Measurements from ENCODE around the gene CALHM3.

The CALHM3 gene

DNA sequence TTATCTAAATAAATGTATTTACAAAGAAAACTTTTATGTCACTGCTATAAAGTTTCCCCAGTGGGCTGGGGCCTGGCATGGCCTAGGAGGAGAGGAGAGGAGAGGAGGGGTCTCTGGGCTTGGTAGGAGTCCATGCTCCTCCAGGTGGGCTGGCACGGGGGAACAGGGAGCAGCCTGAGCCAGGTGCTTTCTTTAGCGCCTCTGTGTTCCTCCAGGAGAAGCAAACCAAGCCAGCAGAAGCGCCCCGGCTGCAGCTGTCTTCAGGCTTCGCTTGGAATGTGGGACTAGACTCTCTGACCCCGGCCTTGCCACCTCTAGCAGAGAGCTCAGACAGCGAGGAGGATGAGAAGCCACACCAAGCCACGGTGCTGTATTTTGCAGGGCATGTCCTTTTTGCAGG, 37.4 kb downstream of the CALHM3 start:
- Histone ChIP-seq H2BK5ac (ENCODE audit: low read depth, low read length, poor library complexity, severe bottlenecking) (no peak overlapping the region), H3K4me2 (ENCODE audit: low read length, poor library complexity, severe bottlenecking) (no peak overlapping the region), H3K27me3 (ENCODE audit: control insufficient read depth in 1 of 2, insufficient read depth in 1 of 2, low read length in 2 of 2) (no peaks in the 10 kb centered on the region), H3K4me1 (ENCODE audit: control insufficient read depth, insufficient read depth, low read depth, low read length) (peaks cover 9% of the 10 kb centered on the region), H3K27ac (ENCODE audit: low read length, poor library complexity, severe bottlenecking) (peak overlapping the region; percentile 23), H3K4me3 (ENCODE audit: insufficient read depth in 1 of 2, low read depth in 1 of 2, low read length in 2 of 2) (no peak overlapping the region), H2BK12ac (ENCODE audit: low read length in 2 of 2) (peak overlapping the region in 1 of 2 experiments; percentile 76), H3K14ac (ENCODE audit: low read length in 2 of 2) (no peak overlapping the region), H4K91ac (ENCODE audit: low read length) (no peak overlapping the region), H3K18ac (ENCODE audit: low read depth in 1 of 2, low read length in 2 of 2) (peak overlapping the region in 1 of 2 experiments; percentile 18), H2AFZ (ENCODE audit: low read depth, low read length) (no peak overlapping the region), H3K23ac (ENCODE audit: low read length in 2 of 2) (no peak overlapping the region), H4K8ac (ENCODE audit: low read length) (no peak overlapping the region), H3K4ac (ENCODE audit: low read depth in 1 of 2, low read length in 2 of 2) (no peak overlapping the region), H3K36me3 (ENCODE audit: control insufficient read depth in 1 of 2, insufficient read depth in 2 of 2, low read depth in 1 of 2, low read length in 2 of 2) (peaks cover 81 to 85% of the 10 kb centered on the region in 2 experiments), H3K79me1 (replicated peaks; ENCODE audit: low read length, poor library complexity, severe bottlenecking) (peaks cover 1% of the 10 kb centered on the region), H2AK5ac (ENCODE audit: low read length, severe bottlenecking) (no peak overlapping the region), H3K9ac (ENCODE audit: low read length) (peak overlapping the region; percentile 65), H2BK15ac (ENCODE audit: low read depth, poor library complexity, severe bottlenecking) (no peak overlapping the region), H2BK120ac (ENCODE audit: low read depth, low read length) (no peak overlapping the region), H3K9me3 (ENCODE audit: control insufficient read depth, low read length) (no peaks in the 10 kb centered on the region)
- 98% methylated on average over 8 of the region's 8 CpGs for WGBS
- no peak for DNase-seq

DNA sequence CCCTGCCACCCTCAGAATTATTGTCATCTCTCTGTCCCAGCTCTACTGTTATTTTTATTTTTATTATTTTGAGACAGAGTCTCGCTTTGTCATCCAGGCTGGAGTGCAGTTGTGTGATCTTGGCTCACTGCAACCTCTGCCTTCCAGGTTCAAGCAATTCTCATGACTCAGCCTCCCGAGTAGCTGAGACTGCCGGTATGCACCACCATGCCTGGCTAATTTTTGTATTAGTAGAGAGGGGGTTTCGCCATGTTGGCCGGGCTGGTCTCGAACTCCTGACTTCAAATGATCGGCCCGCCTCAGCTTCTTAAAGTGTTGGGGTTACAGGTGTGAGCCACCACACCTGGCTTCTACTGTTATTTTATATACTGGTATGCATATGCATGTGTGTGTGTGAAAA, 37.8 kb downstream of the CALHM3 start:
- no peak overlapping the region for H2BK12ac ChIP-seq (ENCODE audit: low read length in 2 of 2)
- no peak overlapping the region for H3K4ac ChIP-seq (ENCODE audit: low read depth in 1 of 2, low read length in 2 of 2)
- no peak overlapping the region for H3K23ac ChIP-seq (ENCODE audit: low read length in 2 of 2)
- H2AK5ac ChIP-seq (ENCODE audit: low read length, severe bottlenecking): no peak overlapping the region
- peak; percentile 13 for DNase-seq
- peaks cover 82 to 84% of the 10 kb centered on the region in 2 experiments for H3K36me3 ChIP-seq (ENCODE audit: control insufficient read depth in 1 of 2, insufficient read depth in 2 of 2, low read depth in 1 of 2, low read length in 2 of 2)
- no peak overlapping the region for H3K27ac ChIP-seq (ENCODE audit: low read length, poor library complexity, severe bottlenecking)
- H2BK5ac ChIP-seq (ENCODE audit: low read depth, low read length, poor library complexity, severe bottlenecking): no peak overlapping the region
- no peak overlapping the region for H4K8ac ChIP-seq (ENCODE audit: low read length)
- H3K4me3 ChIP-seq (ENCODE audit: insufficient read depth in 1 of 2, low read depth in 1 of 2, low read length in 2 of 2): no peak overlapping the region
- no peak overlapping the region for H3K14ac ChIP-seq (ENCODE audit: low read length in 2 of 2)
- H3K4me2 ChIP-seq (ENCODE audit: low read length, poor library complexity, severe bottlenecking): no peak overlapping the region
- H3K9ac ChIP-seq (ENCODE audit: low read length): peak overlapping the region; percentile 65
- peaks cover 1% of the 10 kb centered on the region for H3K79me1 ChIP-seq (replicated peaks; ENCODE audit: low read length, poor library complexity, severe bottlenecking)
- no peaks in the 10 kb centered on the region for H3K9me3 ChIP-seq (ENCODE audit: control insufficient read depth, low read length)
- H2BK15ac ChIP-seq (ENCODE audit: low read depth, poor library complexity, severe bottlenecking): no peak overlapping the region
- H3K4me1 ChIP-seq (ENCODE audit: control insufficient read depth, insufficient read depth, low read depth, low read length): peaks cover 9% of the 10 kb centered on the region
- no peaks in the 10 kb centered on the region for H3K27me3 ChIP-seq (ENCODE audit: control insufficient read depth in 1 of 2, insufficient read depth in 1 of 2, low read length in 2 of 2)
- H4K91ac ChIP-seq (ENCODE audit: low read length): no peak overlapping the region
- no peak overlapping the region for H2BK120ac ChIP-seq (ENCODE audit: low read depth, low read length)
- 95% methylated on average over 7 of the region's 8 CpGs for WGBS
- H3K18ac ChIP-seq (ENCODE audit: low read depth in 1 of 2, low read length in 2 of 2): no peak overlapping the region
- H2AFZ ChIP-seq (ENCODE audit: low read depth, low read length): no peak overlapping the region

DNA sequence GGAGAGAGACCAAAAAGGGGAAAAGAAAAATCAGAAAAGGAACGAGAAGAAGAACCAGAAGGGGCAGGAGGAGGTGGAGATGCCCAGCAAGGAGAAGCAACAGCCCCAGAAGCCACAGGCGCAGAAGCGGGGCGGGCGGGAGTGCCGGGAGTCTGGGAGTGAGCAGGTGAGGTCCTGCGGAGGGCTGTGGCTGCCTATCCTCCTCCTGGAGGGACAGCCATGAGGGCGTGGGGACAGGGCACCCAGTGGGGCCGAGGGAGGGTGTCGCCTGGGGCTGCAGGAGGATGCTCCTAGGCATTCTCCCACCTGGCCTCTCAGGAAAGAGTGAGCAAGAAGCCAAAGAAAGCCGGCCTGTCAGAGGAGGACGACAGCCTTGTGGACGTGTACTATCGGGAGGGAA, 38.6 kb downstream of the CALHM3 start:
- no peak overlapping the region for H2BK12ac ChIP-seq (ENCODE audit: low read length in 2 of 2)
- H2AK5ac ChIP-seq (ENCODE audit: low read length, severe bottlenecking): no peak overlapping the region
- H3K9ac ChIP-seq (ENCODE audit: low read length): peak overlapping the region; percentile 30
- H3K27ac ChIP-seq (ENCODE audit: low read length, poor library complexity, severe bottlenecking): no peak overlapping the region
- no peak overlapping the region for H3K23ac ChIP-seq (ENCODE audit: low read length in 2 of 2)
- no peak overlapping the region for H3K4me3 ChIP-seq (ENCODE audit: insufficient read depth in 1 of 2, low read depth in 1 of 2, low read length in 2 of 2)
- no peak overlapping the region for H2BK15ac ChIP-seq (ENCODE audit: low read depth, poor library complexity, severe bottlenecking)
- 98% methylated on average over 14 of the region's 14 CpGs for WGBS
- no peak overlapping the region for H3K4ac ChIP-seq (ENCODE audit: low read depth in 1 of 2, low read length in 2 of 2)
- no peak overlapping the region for H3K4me2 ChIP-seq (ENCODE audit: low read length, poor library complexity, severe bottlenecking)
- H3K18ac ChIP-seq (ENCODE audit: low read depth in 1 of 2, low read length in 2 of 2): no peak overlapping the region
- H3K36me3 ChIP-seq (ENCODE audit: control insufficient read depth in 1 of 2, insufficient read depth in 2 of 2, low read depth in 1 of 2, low read length in 2 of 2): peaks cover 82 to 83% of the 10 kb centered on the region in 2 experiments
- H4K91ac ChIP-seq (ENCODE audit: low read length): no peak overlapping the region
- no peaks in the 10 kb centered on the region for H3K79me1 ChIP-seq (replicated peaks; ENCODE audit: low read length, poor library complexity, severe bottlenecking)
- H2AFZ ChIP-seq (ENCODE audit: low read depth, low read length): no peak overlapping the region
- H3K9me3 ChIP-seq (ENCODE audit: control insufficient read depth, low read length): no peaks in the 10 kb centered on the region
- no peak overlapping the region for H2BK120ac ChIP-seq (ENCODE audit: low read depth, low read length)
- H3K27me3 ChIP-seq (ENCODE audit: control insufficient read depth in 1 of 2, insufficient read depth in 1 of 2, low read length in 2 of 2): no peaks in the 10 kb centered on the region
- H4K8ac ChIP-seq (ENCODE audit: low read length): no peak overlapping the region
- peaks cover 9% of the 10 kb centered on the region for H3K4me1 ChIP-seq (ENCODE audit: control insufficient read depth, insufficient read depth, low read depth, low read length)
- H3K14ac ChIP-seq (ENCODE audit: low read length in 2 of 2): no peak overlapping the region
- no peak for DNase-seq
- no peak overlapping the region for H2BK5ac ChIP-seq (ENCODE audit: low read depth, low read length, poor library complexity, severe bottlenecking)

DNA sequence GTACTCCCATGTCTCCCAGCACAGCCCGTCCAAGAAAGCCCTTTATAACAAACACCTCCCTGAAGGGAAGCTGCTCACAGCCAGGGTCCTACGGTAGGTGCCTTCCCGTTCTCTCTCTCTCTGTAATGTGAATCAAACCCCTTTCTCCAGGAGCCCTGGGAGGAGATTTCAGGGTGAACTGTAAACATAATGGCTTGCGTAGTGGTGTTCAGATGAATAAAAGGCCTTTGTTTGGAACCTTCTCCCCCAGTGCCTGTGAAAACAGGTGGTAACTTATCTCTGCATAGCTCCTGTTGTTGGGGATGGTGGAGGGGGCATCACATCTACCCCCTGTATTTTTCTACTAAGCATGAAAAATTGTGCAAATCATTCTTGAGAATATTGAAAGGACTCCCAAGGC, 39.3 kb downstream of the CALHM3 start:
- no peak overlapping the region for H3K4ac ChIP-seq (ENCODE audit: low read depth in 1 of 2, low read length in 2 of 2)
- H3K14ac ChIP-seq (ENCODE audit: low read length in 2 of 2): no peak overlapping the region
- WGBS: 88% methylated on average over 2 of the region's 4 CpGs
- H2BK120ac ChIP-seq (ENCODE audit: low read depth, low read length): no peak overlapping the region
- H4K8ac ChIP-seq (ENCODE audit: low read length): no peak overlapping the region
- H4K91ac ChIP-seq (ENCODE audit: low read length): no peak overlapping the region
- H3K4me1 ChIP-seq (ENCODE audit: control insufficient read depth, insufficient read depth, low read depth, low read length): peaks cover 9% of the 10 kb centered on the region
- H3K27me3 ChIP-seq (ENCODE audit: control insufficient read depth in 1 of 2, insufficient read depth in 1 of 2, low read length in 2 of 2): no peaks in the 10 kb centered on the region
- H3K4me2 ChIP-seq (ENCODE audit: low read length, poor library complexity, severe bottlenecking): no peak overlapping the region
- no peak overlapping the region for H3K18ac ChIP-seq (ENCODE audit: low read depth in 1 of 2, low read length in 2 of 2)
- H2AK5ac ChIP-seq (ENCODE audit: low read length, severe bottlenecking): no peak overlapping the region
- H3K23ac ChIP-seq (ENCODE audit: low read length in 2 of 2): no peak overlapping the region
- H3K27ac ChIP-seq (ENCODE audit: low read length, poor library complexity, severe bottlenecking): no peak overlapping the region
- no peak overlapping the region for H2AFZ ChIP-seq (ENCODE audit: low read depth, low read length)
- no peak overlapping the region for H2BK5ac ChIP-seq (ENCODE audit: low read depth, low read length, poor library complexity, severe bottlenecking)
- no peak for DNase-seq
- H3K4me3 ChIP-seq (ENCODE audit: insufficient read depth in 1 of 2, low read depth in 1 of 2, low read length in 2 of 2): no peak overlapping the region
- H2BK15ac ChIP-seq (ENCODE audit: low read depth, poor library complexity, severe bottlenecking): no peak overlapping the region
- H3K9me3 ChIP-seq (ENCODE audit: control insufficient read depth, low read length): no peaks in the 10 kb centered on the region
- no peak overlapping the region for H2BK12ac ChIP-seq (ENCODE audit: low read length in 2 of 2)
- no peaks in the 10 kb centered on the region for H3K79me1 ChIP-seq (replicated peaks; ENCODE audit: low read length, poor library complexity, severe bottlenecking)
- peaks cover 78 to 82% of the 10 kb centered on the region in 2 experiments for H3K36me3 ChIP-seq (ENCODE audit: control insufficient read depth in 1 of 2, insufficient read depth in 2 of 2, low read depth in 1 of 2, low read length in 2 of 2)
- H3K9ac ChIP-seq (ENCODE audit: low read length): no peak overlapping the region
